Skeletal muscle tissue (tissue), 5 donors: Measurements from ENCODE around the gene ERICH4. TPM values are rescaled to one million over a fixed set of nuclear protein-coding genes. Genes with fewer than 3 reads are reported as not detected.
"Not testable (repeated sequence)": the region's sequence is repeated elsewhere in the genome, so short reads cannot be mapped to it uniquely, and the experiment has no call there.

ENCODE experiments used
- H3K27ac ChIP-seq: one replicate; pipeline ENCODE4 v1.7.0; 2013; ENCODE audit warnings: mild to moderate bottlenecking, low read depth, low read length, inconsistent platforms
- H3K27me3 ChIP-seq, 3 donors: one replicate each; pipeline ENCODE4 v1.7.0; 2013; ENCODE audit warnings: low read length in 3 of 3; ENCODE audit not compliant: control insufficient read depth in 3 of 3, insufficient read depth in 3 of 3
- H3K36me3 ChIP-seq, 3 donors: one replicate each; pipeline ENCODE4 v1.7.0; 2013; ENCODE audit warnings: low read length in 3 of 3; ENCODE audit not compliant: control insufficient read depth in 3 of 3, insufficient read depth in 3 of 3
- H3K4me1 ChIP-seq, 3 donors: one replicate each; pipeline ENCODE4 v1.7.0; 2013; ENCODE audit warnings: low read length in 3 of 3, mild to moderate bottlenecking in 3 of 3; ENCODE audit not compliant: control insufficient read depth in 3 of 3, insufficient read depth in 3 of 3
- H3K4me3 ChIP-seq, 3 donors: one replicate each; pipeline ENCODE4 v1.7.0; 2013; ENCODE audit warnings: low read length in 3 of 3
- H3K9ac ChIP-seq, 3 donors: one replicate each; pipeline ENCODE4 v1.7.0; 2013; ENCODE audit warnings: low read length in 3 of 3, mild to moderate bottlenecking in 3 of 3, moderate library complexity in 2 of 3, low read depth in 1 of 3
- H3K9me3 ChIP-seq, 3 donors: one replicate each; pipeline ENCODE4 v1.7.0; 2013; ENCODE audit warnings: low read length in 3 of 3; ENCODE audit not compliant: control insufficient read depth in 3 of 3
- small RNA-seq: library from RNA; depleted of rRNA; stranded (forward); fragments of <200 nt; gene quantifications from one replicate; pipeline ENCODE3, GENCODE V24; 2014
- total RNA-seq: library from RNA; depleted of rRNA; stranded (reverse); fragments of >200 nt; gene quantifications from one replicate; pipeline ENCODE4 v1.2.3, GENCODE V29; 2014
- donor health status: Osteomylitis.

The ERICH4 gene
- total RNA-seq, 1 donor from 2014 or later, result not detected

GRCh38 chr19:41486953-41487352, 44.0 kb downstream of the ERICH4 start:
- not testable (repeated sequence) for H3K4me1 ChIP-seq, H3K36me3 ChIP-seq, H3K4me3 ChIP-seq, H3K9me3 ChIP-seq, H3K27me3 ChIP-seq, H3K27ac ChIP-seq, H3K9ac ChIP-seq

DNA sequence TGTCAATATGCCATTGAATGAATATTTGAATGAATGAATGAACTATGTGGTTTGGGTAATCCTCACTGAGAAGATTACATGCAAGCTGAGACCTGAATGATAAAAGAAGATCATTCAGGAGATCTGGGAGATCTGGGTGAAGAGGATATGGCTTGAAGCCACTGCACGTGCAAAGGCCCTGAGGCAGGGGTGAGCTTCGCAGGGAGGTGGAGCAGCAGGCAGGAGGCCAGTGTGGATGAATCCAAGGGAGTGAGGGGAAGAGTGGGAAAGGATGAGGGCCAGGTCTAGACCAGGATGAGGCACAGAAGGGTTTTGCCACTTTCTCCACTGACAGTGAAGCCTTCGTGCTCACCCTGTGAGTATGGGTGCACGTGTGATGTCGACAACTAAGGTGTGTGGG, 49.9 kb downstream of the ERICH4 start:
- no peak overlapping the region for H3K9ac ChIP-seq
- H3K27me3 ChIP-seq, result no peaks in the 10 kb centered on the region
- H3K4me1 ChIP-seq, result no peaks in the 10 kb centered on the region
- peaks cover 0 to 2% (median 0%) of the 10 kb centered on the region in 3 donors for H3K36me3 ChIP-seq
- no peaks in the 10 kb centered on the region for H3K9me3 ChIP-seq
- no peak overlapping the region for H3K4me3 ChIP-seq
- H3K27ac ChIP-seq, result no peak overlapping the region

Small RNAs within 50 kb of the gene (small RNA-seq; reads per million reads assigned to genes)
- gene RF00017, result not detected

Other genes with a start within 250 kb of the ERICH4 start
- gene CYP2S1, start 249.9 kb upstream of the ERICH4 start, total RNA-seq, result 1.6 TPM
- gene AXL, start 223.9 kb upstream of the ERICH4 start, total RNA-seq, result 35.0 TPM
- 68.4 TPM for gene HNRNPUL1, start 178.8 kb upstream of the ERICH4 start, total RNA-seq
- gene CCDC97, start 133.0 kb upstream of the ERICH4 start, total RNA-seq, result 8.9 TPM
- 3.1 TPM for gene TGFB1, start 89.2 kb upstream of the ERICH4 start, total RNA-seq
- gene B9D2, start 79.0 kb upstream of the ERICH4 start, total RNA-seq, result 2.1 TPM
- 2.1 TPM for gene TMEM91, start 66.6 kb upstream of the ERICH4 start, total RNA-seq
- 13.0 TPM for gene EXOSC5, start 45.8 kb upstream of the ERICH4 start, total RNA-seq
- gene BCKDHA, start 45.3 kb upstream of the ERICH4 start, total RNA-seq, result 46.4 TPM
- 0.52 TPM for gene B3GNT8, start 15.8 kb upstream of the ERICH4 start, total RNA-seq
- gene DMAC2, start 3.2 kb upstream of the ERICH4 start, total RNA-seq, result 23.5 TPM
- gene CEACAM21, start 133.0 kb downstream of the ERICH4 start, total RNA-seq, result 1.6 TPM
- 1.0 TPM for gene CEACAM4, start 183.9 kb downstream of the ERICH4 start, total RNA-seq
- gene CEACAM7, start 245.1 kb downstream of the ERICH4 start, total RNA-seq, result not detected